ENCODE data around the gene PIEZO2. TPM values are rescaled to one million over a fixed set of nuclear protein-coding genes. Genes with fewer than 3 reads are reported as not detected.

PIEZO2 gene
- total RNA-seq, 2 donors from 2014 or later, result 0.63 to 3.0 TPM

DNA sequence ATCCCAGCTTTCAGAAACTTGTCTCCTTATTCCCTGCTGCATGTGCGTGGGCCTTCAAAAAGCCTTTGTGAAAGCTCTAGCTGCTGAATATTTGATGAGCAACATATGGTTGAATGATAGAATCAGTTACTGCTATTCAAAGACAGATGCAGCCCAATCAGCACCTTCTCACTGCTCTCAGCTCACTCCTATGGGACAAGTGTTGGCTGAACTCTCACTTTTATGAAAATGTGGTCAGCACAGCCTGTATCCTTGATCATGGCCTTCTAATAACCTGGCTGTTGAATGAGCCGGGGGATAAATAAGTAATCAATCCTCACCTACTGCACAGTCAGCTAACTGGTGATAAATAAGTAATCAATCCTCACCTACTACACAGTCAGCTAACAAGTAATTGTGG is 103.2 kb downstream of the PIEZO2 start:
- Histone ChIP-seq H3K36me3 (no peaks in the 10 kb centered on the region), H3K27me3 (no peaks in the 10 kb centered on the region), H3K4me3 (no peak overlapping the region), H3K27ac (no peak overlapping the region), H3K9me3 (no peaks in the 10 kb centered on the region), H3K4me1 (no peaks in the 10 kb centered on the region)
- TF ChIP-seq, protein P1, sequence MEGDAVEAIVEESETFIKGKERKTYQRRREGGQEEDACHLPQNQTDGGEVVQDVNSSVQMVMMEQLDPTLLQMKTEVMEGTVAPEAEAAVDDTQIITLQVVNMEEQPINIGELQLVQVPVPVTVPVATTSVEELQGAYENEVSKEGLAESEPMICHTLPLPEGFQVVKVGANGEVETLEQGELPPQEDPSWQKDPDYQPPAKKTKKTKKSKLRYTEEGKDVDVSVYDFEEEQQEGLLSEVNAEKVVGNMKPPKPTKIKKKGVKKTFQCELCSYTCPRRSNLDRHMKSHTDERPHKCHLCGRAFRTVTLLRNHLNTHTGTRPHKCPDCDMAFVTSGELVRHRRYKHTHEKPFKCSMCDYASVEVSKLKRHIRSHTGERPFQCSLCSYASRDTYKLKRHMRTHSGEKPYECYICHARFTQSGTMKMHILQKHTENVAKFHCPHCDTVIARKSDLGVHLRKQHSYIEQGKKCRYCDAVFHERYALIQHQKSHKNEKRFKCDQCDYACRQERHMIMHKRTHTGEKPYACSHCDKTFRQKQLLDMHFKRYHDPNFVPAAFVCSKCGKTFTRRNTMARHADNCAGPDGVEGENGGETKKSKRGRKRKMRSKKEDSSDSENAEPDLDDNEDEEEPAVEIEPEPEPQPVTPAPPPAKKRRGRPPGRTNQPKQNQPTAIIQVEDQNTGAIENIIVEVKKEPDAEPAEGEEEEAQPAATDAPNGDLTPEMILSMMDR (IDR thresholded peaks at IDR 0.05), result no peak
- no peak for DNase-seq (ENCODE audit: low spot score)

DNA sequence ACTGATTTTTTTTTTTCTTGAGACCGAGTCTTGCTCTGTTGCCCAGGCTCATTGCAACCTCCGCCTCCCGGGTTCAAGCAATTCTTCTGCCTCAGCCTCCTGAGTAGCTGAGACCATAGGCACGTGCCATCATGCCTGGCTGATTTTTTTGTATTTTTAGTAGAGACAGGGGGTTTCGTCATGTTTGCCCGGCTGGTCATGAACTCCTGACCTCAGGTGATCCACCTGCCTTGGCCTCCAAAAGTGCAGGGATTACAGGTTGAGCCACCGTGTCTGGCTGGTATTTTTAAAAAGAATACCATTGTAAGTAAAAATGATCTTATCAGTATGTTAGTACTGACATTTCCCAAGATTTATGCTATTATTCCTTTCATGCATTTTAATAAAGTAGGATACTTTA is 105.7 kb downstream of the PIEZO2 start:
- H3K27ac ChIP-seq, result no peak overlapping the region
- no peaks in the 10 kb centered on the region for H3K36me3 ChIP-seq
- TF ChIP-seq, protein P1 (IDR thresholded peaks at IDR 0.05), result no peak

DNA sequence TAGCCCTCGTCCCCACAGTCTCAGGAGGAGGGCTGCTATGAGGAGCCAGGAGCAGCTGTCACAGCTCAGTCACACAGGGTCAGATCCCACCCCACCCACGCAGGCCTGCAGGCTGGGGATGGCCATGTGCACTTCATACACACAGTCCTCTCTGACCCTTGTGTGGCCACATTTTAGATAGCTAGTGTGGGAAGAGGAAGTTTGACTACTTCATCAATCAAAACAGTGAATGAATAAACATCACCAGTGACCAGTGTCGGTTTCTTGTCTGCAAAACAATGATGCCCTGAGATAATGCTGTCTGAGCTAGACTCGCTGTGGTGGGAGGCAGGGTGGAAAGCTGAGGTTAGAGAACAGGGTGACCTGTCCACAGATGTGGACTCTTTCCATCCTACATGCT is 107.1 kb downstream of the PIEZO2 start:
- H3K9me3 ChIP-seq, result no peaks in the 10 kb centered on the region
- no peak overlapping the region for H3K27ac ChIP-seq
- no peak overlapping the region for H3K4me3 ChIP-seq
- TF ChIP-seq, protein P1 (IDR thresholded peaks at IDR 0.05), result no peak
- H3K4me1 ChIP-seq, result no peaks in the 10 kb centered on the region
- DNase-seq (ENCODE audit: low spot score), result no peak
- H3K36me3 ChIP-seq, result no peaks in the 10 kb centered on the region
- no peaks in the 10 kb centered on the region for H3K27me3 ChIP-seq

More for the DNA sequence above, 105.7 kb downstream of the PIEZO2 start:
- no peaks in the 10 kb centered on the region for H3K4me1 ChIP-seq
- no peaks in the 10 kb centered on the region for H3K27me3 ChIP-seq
- DNase-seq (ENCODE audit: low spot score), result no peak
- no peak overlapping the region for H3K4me3 ChIP-seq
- no peaks in the 10 kb centered on the region for H3K9me3 ChIP-seq

DNA sequence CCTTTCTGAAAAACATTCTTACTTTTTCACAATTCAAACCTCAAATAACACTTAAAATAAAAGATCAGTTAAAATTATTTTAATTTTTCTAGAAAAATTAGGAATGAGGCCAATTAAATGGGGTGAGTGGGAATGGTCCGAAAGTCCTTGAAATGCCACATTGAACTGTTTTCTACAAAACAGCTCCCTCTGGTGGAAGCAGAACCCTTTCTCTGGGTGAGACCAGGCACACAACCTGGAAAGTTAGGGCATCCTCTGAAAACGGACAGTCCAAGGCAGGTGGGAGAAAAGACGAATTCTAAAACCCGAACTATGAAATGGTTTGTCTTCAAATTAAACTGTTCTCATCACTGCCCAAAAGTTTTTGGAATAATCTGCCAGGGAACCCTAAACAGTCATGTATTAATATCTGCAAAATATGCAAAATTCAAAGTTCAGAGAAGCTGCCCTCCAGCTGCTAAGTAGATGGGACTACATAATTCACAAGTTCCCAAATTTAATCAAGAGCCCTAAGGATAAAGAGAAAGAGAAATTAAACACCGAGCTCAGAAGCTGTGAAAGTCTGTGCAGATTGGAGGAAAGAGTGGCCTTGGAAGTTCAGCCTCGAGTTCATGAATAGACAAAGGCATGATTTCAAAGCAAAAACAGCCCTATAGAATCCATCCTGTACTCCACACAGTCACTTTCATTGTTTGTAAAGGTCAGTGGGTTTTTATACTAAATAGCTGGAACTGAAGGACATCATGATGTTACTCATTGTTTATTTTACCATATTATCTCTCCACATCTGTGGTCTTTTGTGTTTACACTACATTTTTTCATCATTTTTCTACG is 108.3 kb downstream of the PIEZO2 start:
- H3K9me3 ChIP-seq, result no peaks in the 10 kb centered on the region
- H3K36me3 ChIP-seq, result no peaks in the 10 kb centered on the region
- no peak overlapping the region for H3K27ac ChIP-seq
- DNase-seq (ENCODE audit: low spot score), result no peak
- TF ChIP-seq, protein P1 (IDR thresholded peaks at IDR 0.05), result peak; percentile 65 to 78
- no peaks in the 10 kb centered on the region for H3K4me1 ChIP-seq
- H3K4me3 ChIP-seq, result no peak overlapping the region
- H3K27me3 ChIP-seq, result no peaks in the 10 kb centered on the region

DNA sequence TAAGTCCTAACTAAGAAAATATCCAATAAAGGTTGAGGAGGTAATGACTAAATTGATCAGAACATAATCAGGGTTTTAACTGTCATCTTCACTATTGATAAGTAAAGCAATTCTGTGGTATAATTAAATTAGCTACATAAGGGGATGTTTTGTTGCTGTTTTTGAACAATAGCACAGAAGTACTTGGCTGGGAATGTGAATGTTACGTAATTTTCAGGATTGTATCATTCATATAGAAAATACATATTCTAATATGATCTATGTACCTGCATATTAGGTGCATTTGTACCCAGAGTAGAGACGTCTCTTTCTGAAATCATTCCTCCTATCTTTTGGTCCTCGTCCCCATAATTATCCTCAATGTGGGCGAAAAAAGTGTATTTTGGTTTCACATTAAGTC is 109.0 kb downstream of the PIEZO2 start:
- H3K36me3 ChIP-seq, result no peaks in the 10 kb centered on the region
- H3K27ac ChIP-seq, result no peak overlapping the region
- TF ChIP-seq, protein P1 (IDR thresholded peaks at IDR 0.05), result no peak
- no peaks in the 10 kb centered on the region for H3K27me3 ChIP-seq
- no peak for DNase-seq (ENCODE audit: low spot score)
- no peak overlapping the region for H3K4me3 ChIP-seq
- no peaks in the 10 kb centered on the region for H3K4me1 ChIP-seq
- H3K9me3 ChIP-seq, result no peaks in the 10 kb centered on the region

Measured in right atrium auricular region (tissue), 2 donors.